ENCODE measurements around the gene KIF4B.
"Not testable (repeated sequence)": the region's sequence is repeated elsewhere in the genome, so short reads cannot be mapped to it uniquely, and the experiment has no call there.

Gene KIF4B

GRCh38 chr5:155004138-155004744, 9.3 kb upstream of the KIF4B start:
- DNase-seq (ENCODE audit: low read depth): no peak

- not testable (repeated sequence) for DNase-seq (ENCODE audit: low read depth)
Measured at GRCh38 chr5:155006265-155006664, 7.3 kb upstream of the KIF4B start.

GRCh38 chr5:155008669-155009068, 4.9 kb upstream of the KIF4B start:
- no peak for DNase-seq (ENCODE audit: low read depth)

- no peak for DNase-seq (ENCODE audit: low read depth)
Measured at GRCh38 chr5:155010881-155011280, 2.7 kb upstream of the KIF4B start.

GRCh38 chr5:155015239-155015638, 1.7 kb downstream of the KIF4B start:
- no peak for DNase-seq (ENCODE audit: low read depth)

GRCh38 chr5:155017610-155018009, 4.1 kb downstream of the KIF4B start:
- no peak for DNase-seq (ENCODE audit: low read depth)

- no peak for DNase-seq (ENCODE audit: low read depth)
Measured at GRCh38 chr5:155019601-155020226, 6.2 kb downstream of the KIF4B start.

GRCh38 chr5:155021842-155022241, 8.3 kb downstream of the KIF4B start:
- no peak for DNase-seq (ENCODE audit: low read depth)

GRCh38 chr5:155023320-155023719, 9.8 kb downstream of the KIF4B start:
- DNase-seq (ENCODE audit: low read depth): no peak

- DNase-seq (ENCODE audit: low read depth): no peak
Measured at GRCh38 chr5:155024015-155024414, 10.5 kb downstream of the KIF4B start.

GRCh38 chr5:155025895-155026294, 12.3 kb downstream of the KIF4B start:
- no peak for DNase-seq (ENCODE audit: low read depth)

- DNase-seq (ENCODE audit: low read depth): no peak
Measured at GRCh38 chr5:155027993-155028629, 14.6 kb downstream of the KIF4B start.

GRCh38 chr5:155029240-155029639, 15.7 kb downstream of the KIF4B start:
- no peak for DNase-seq (ENCODE audit: low read depth)

GRCh38 chr5:155034145-155034744, 20.7 kb downstream of the KIF4B start:
- not testable (repeated sequence) for DNase-seq (ENCODE audit: low read depth)

GRCh38 chr5:155035087-155035486, 21.5 kb downstream of the KIF4B start:
- not testable (repeated sequence) for DNase-seq (ENCODE audit: low read depth)

- no peak for DNase-seq (ENCODE audit: low read depth)
Measured at GRCh38 chr5:155040984-155041653, 27.6 kb downstream of the KIF4B start.

GRCh38 chr5:155044591-155044990, 31.0 kb downstream of the KIF4B start:
- no peak for DNase-seq (ENCODE audit: low read depth)

GRCh38 chr5:155046591-155046990, 33.0 kb downstream of the KIF4B start:
- DNase-seq (ENCODE audit: low read depth): no peak

GRCh38 chr5:155047818-155048217, 34.3 kb downstream of the KIF4B start:
- DNase-seq (ENCODE audit: low read depth): no peak

GRCh38 chr5:155049569-155050383, 36.2 kb downstream of the KIF4B start:
- DNase-seq (ENCODE audit: low read depth): no peak

GRCh38 chr5:155050384-155051019, 36.9 kb downstream of the KIF4B start:
- no peak for DNase-seq (ENCODE audit: low read depth)
